GM18870 (cell line): Measurements from ENCODE around the gene NSUN7.

Source experiments
- ATAC-seq: cut with Tn5 transposase; IDR thresholded peaks from one replicate; pipeline ENCODE4 v1.9.1; 2021; ENCODE audit warnings: moderate library complexity; ENCODE audit not compliant: unreplicated experiment

Gene NSUN7

GRCh38 chr4:40845154-40845835 lies 95.5 kb downstream of the NSUN7 start:
- no peak for ATAC-seq

- no peak for ATAC-seq
Measured at GRCh38 chr4:40846532-40846931, 96.8 kb downstream of the NSUN7 start.

GRCh38 chr4:40848251-40848650 lies 98.5 kb downstream of the NSUN7 start:
- no peak for ATAC-seq

GRCh38 chr4:40848940-40849339 lies 99.2 kb downstream of the NSUN7 start:
- ATAC-seq: no peak

- ATAC-seq: no peak
Measured at GRCh38 chr4:40850496-40850895, 100.7 kb downstream of the NSUN7 start.

- no peak for ATAC-seq
Measured at GRCh38 chr4:40856277-40856839, 106.6 kb downstream of the NSUN7 start.

- ATAC-seq: no peak
Measured at GRCh38 chr4:40856840-40857362, 107.1 kb downstream of the NSUN7 start.

GRCh38 chr4:40857956-40858355 lies 108.2 kb downstream of the NSUN7 start:
- ATAC-seq: no peak

GRCh38 chr4:40858962-40859361 lies 109.2 kb downstream of the NSUN7 start:
- ATAC-seq: no peak
